Ishikawa (cell line): Measurements from ENCODE around the gene NFKB1.

Experiments
- CEBPB ChIP-seq: IDR thresholded peaks from 2 replicates; pipeline ENCODE4 v1.6.1; 2012
- CREB1 ChIP-seq: IDR thresholded peaks from 2 replicates; pipeline ENCODE4 v1.6.1; 2012; ENCODE audit warnings: low read depth
- EGR1 ChIP-seq: IDR thresholded peaks from 2 replicates; pipeline ENCODE4 v1.6.1; 2012
- EP300 ChIP-seq: IDR thresholded peaks from 2 replicates; pipeline ENCODE4 v1.6.1; 2012; ENCODE audit warnings: borderline replicate concordance
- FOXM1 ChIP-seq: IDR thresholded peaks from 2 replicates; pipeline ENCODE4 v1.6.1; 2012; ENCODE audit warnings: low read depth, borderline replicate concordance
- MAX ChIP-seq: IDR thresholded peaks from 2 replicates; pipeline ENCODE4 v1.6.1; 2012
- NFIC ChIP-seq: IDR thresholded peaks from 2 replicates; pipeline ENCODE4 v1.6.1; 2012
- RAD21 ChIP-seq: IDR thresholded peaks from 2 replicates; pipeline ENCODE4 v1.6.1; 2012; ENCODE audit warnings: low read depth
- REST ChIP-seq: IDR thresholded peaks from 2 replicates; pipeline ENCODE4 v1.6.1; 2012; ENCODE audit warnings: low read depth, mild to moderate bottlenecking
- TAF1 ChIP-seq: IDR thresholded peaks from 2 replicates; pipeline ENCODE4 v1.6.1; 2012; ENCODE audit warnings: low read depth, mild to moderate bottlenecking
- TCF12 ChIP-seq: IDR thresholded peaks from 2 replicates; pipeline ENCODE4 v1.6.1; 2012; ENCODE audit warnings: low read depth
- TEAD4 ChIP-seq: IDR thresholded peaks from 2 replicates; pipeline ENCODE4 v1.6.1; 2012
- USF1 ChIP-seq: IDR thresholded peaks from 2 replicates; pipeline ENCODE4 v1.6.1; 2012
- YY1 ChIP-seq: IDR thresholded peaks from 2 replicates; pipeline ENCODE4 v1.6.1; 2012; ENCODE audit warnings: low read depth
- ZBTB7A ChIP-seq: IDR thresholded peaks from 2 replicates; pipeline ENCODE4 v1.6.1; 2012; ENCODE audit warnings: low read depth

Gene NFKB1

GRCh38 chr4:102474736-102475504 is 26.2 kb upstream of the NFKB1 start:
- no peak for TF ChIP-seq TEAD4

GRCh38 chr4:102477657-102478056 is 23.5 kb upstream of the NFKB1 start:
- TF ChIP-seq RAD21: no peak
- TF ChIP-seq EP300: no peak
- TF ChIP-seq CREB1: no peak
- TF ChIP-seq TAF1: no peak
- no peak for TF ChIP-seq YY1
- no peak for TF ChIP-seq MAX
- no peak for TF ChIP-seq TEAD4
- no peak for TF ChIP-seq CEBPB
- no peak for TF ChIP-seq USF1
- no peak for TF ChIP-seq REST
- TF ChIP-seq NFIC: no peak
- no peak for TF ChIP-seq EGR1
- no peak for TF ChIP-seq ZBTB7A
- no peak for TF ChIP-seq TCF12
- TF ChIP-seq FOXM1: no peak

GRCh38 chr4:102478186-102478585 is 23.0 kb upstream of the NFKB1 start:
- TF ChIP-seq TAF1 (no peak), MAX (no peak), CEBPB (no peak), USF1 (no peak), EGR1 (no peak), EP300 (no peak), NFIC (no peak), YY1 (no peak), TEAD4 (no peak), CREB1 (no peak)

GRCh38 chr4:102483120-102483519 is 18.0 kb upstream of the NFKB1 start:
- TF ChIP-seq MAX (no peak), CEBPB (no peak), USF1 (no peak)

GRCh38 chr4:102492531-102493241 is 8.5 kb upstream of the NFKB1 start:
- TF ChIP-seq USF1: no peak

- TF ChIP-seq RAD21 (no peak), TEAD4 (no peak), USF1 (no peak), FOXM1 (no peak), CEBPB (no peak), NFIC (no peak), EP300 (no peak), CREB1 (no peak), ZBTB7A (no peak), REST (no peak), MAX (no peak), YY1 (no peak), TAF1 (no peak), EGR1 (no peak)
Measured at GRCh38 chr4:102493257-102493656, 7.9 kb upstream of the NFKB1 start.
